NCI-H460 (cell line): ENCODE measurements around the gene TMEM62. TPM values are rescaled to one million over a fixed set of nuclear protein-coding genes. Genes with fewer than 3 reads are reported as not detected.
A peak's percentile ranks its signal among the peaks of the same experiment; 100 is the strongest.
"Not testable (repeated sequence)": the region's sequence is repeated elsewhere in the genome, so short reads cannot be mapped to it uniquely, and the experiment has no call there.

ENCODE experiments used
- DNase-seq: peaks from one replicate; pipeline ENCODE4 v3.0.0-alpha.2; 2016; ENCODE audit warnings: low read depth; ENCODE audit errors: extremely low read depth
- total RNA-seq: library from RNA; depleted of rRNA; stranded (reverse); fragments of >200 nt; shearing (Covaris generic); gene quantifications from 2 replicates; pipeline ENCODE4 v1.2.3, GENCODE V29; 2014

The TMEM62 gene
- total RNA-seq, 1 experiment from 2014 or later: 20.1 TPM

GRCh38 chr15:43207024-43207423, 73.6 kb downstream of the TMEM62 start:
- DNase-seq: no peak

- no peak for DNase-seq
Measured at GRCh38 chr15:43208052-43209002, 74.9 kb downstream of the TMEM62 start.

DNA sequence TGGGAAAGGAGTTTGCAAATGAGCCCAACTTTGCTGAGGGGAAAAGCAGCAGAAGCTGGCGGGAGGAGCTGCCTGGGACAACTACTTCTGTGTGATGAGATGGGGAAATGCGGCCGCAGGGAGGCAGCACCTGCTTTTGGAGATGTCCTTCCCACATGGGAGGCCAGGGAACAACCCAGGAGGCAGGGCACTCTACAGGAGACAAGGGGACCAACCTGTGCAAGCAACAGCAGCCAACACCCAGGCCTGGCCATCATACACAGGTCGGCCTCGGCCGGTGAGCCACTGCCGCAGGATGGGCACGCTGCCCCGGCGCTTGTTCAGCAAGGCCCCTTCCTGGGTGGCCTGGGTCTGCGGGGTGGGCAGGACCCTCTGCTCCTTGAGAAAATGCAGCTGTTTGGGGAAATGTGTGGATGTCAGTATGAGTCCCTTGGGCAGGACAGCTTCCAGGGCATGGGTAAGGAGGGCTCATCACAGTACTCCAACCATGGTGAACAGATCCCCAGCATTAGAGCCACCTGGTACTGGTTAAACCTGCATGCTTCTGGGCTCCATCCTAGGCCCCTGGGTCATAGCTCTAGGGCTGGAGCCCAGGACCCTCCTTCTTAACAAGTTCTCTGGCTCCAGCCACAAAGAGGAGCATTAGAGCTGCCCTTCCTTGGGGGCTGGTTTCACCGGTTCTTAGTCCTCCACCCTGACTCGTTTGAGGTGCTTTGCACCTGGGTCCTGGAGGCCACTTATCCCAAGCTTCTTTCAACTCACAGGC, 75.9 kb downstream of the TMEM62 start:
- DNase-seq: no peak

DNA sequence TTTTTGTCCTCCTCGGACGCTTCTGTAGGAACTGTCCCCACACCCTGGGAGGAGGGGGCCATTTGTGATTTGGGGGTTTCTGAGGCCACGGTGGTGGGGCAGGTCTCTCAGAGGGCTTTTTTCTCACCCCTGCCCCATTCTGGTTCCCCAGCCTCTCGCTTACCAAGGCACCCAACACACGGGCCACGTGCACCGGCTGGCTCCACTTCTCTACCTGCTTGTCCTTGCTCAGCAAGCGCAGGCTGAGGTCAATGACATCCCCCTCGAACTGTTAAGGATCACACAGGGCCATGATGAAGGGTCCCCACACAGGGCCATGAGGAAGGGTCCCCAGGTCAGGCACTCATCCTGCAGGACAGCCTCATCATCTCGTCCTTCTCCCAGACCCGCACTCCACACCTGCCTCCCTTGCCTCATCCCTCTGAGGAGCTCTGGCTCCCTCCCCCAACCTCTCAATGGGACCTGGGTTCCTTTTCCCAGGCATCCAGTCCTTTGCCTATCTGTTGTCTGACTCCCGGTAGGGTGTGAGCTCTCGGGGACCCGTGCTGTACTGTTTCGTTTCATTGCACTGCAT, 76.9 kb downstream of the TMEM62 start:
- DNase-seq: no peak

- no peak for DNase-seq
Measured at GRCh38 chr15:43210807-43211206, 77.4 kb downstream of the TMEM62 start.

- no peak for DNase-seq
Measured at GRCh38 chr15:43211224-43211735, 77.9 kb downstream of the TMEM62 start.

GRCh38 chr15:43212299-43212698, 78.9 kb downstream of the TMEM62 start:
- no peak for DNase-seq

GRCh38 chr15:43212951-43213350, 79.6 kb downstream of the TMEM62 start:
- no peak for DNase-seq

DNA sequence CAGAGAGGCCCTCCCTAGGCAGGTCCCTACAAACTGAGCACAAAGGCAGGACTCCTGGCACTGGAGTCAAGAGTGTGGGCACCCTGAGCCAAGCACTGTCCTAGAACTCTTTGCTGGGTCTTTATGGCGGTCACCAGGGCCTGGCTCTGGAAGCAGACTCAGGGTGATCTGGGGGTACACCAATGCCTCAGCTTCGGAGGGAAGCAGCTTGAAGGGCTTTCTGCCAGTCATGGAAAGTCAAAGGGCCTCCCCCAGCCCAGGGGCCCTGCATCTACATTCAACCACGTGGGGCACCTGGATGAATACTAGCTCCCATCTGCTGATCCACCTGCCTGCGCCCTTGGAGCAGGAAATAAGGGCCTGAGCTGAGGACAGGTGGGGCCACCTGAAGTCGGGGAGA, 80.1 kb downstream of the TMEM62 start:
- no peak for DNase-seq

GRCh38 chr15:43214169-43214568, 80.8 kb downstream of the TMEM62 start:
- no peak for DNase-seq

DNA sequence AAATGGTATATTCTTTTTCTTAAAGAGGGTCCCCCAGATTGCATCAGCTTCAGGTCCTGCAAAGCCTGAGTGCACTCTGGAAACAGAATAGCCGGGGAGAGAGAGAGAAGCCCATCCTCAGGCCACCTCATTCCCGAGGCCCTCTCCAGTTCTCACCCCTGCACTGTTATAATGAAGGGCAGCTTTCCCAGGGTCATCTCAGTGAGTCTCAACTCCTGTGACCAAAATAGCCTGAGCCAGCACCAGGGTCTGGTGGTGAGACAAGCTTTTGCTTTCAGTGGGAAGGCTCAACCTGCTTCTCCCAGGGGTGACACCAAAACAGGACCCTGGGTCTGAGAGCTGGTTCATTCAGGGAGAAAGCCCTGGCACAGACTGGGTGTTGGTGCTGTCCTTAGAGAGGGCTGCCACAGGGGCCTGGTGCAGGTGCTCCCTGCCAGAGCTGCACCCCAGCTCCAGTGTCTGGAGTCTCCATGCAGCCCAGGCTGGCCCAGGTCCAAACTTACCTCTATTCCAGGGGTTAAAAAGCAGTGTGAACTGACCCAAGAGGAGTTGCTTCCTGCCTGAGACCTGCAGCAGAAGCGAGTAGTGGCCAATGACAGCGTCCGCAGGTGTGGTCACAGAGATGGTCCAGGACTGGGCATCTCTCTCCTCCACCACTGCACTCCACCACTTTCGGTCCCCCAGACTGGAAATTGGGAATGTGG, 81.4 kb downstream of the TMEM62 start:
- DNase-seq: no peak

DNA sequence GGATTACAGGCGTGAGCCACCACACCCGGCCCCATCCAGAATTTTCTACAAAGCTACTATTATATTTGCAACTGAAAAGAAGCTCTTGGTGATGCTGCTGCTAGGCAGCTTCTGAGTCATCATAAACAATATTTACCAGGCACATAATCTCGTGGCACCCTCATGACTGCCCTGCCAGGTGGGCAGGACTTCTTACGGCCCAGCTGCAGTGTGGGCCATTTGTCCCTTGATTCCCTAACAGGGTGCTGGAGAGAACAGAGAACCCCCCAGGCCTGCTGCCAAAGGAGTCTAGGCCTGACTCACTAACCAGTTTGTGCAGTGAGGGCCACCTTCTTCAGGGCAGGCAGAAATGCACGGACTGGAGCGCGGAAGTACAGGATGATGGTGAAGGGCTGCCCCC, 82.6 kb downstream of the TMEM62 start:
- no peak for DNase-seq

- DNase-seq: no peak
Measured at GRCh38 chr15:43218908-43219706, 85.7 kb downstream of the TMEM62 start.

DNA sequence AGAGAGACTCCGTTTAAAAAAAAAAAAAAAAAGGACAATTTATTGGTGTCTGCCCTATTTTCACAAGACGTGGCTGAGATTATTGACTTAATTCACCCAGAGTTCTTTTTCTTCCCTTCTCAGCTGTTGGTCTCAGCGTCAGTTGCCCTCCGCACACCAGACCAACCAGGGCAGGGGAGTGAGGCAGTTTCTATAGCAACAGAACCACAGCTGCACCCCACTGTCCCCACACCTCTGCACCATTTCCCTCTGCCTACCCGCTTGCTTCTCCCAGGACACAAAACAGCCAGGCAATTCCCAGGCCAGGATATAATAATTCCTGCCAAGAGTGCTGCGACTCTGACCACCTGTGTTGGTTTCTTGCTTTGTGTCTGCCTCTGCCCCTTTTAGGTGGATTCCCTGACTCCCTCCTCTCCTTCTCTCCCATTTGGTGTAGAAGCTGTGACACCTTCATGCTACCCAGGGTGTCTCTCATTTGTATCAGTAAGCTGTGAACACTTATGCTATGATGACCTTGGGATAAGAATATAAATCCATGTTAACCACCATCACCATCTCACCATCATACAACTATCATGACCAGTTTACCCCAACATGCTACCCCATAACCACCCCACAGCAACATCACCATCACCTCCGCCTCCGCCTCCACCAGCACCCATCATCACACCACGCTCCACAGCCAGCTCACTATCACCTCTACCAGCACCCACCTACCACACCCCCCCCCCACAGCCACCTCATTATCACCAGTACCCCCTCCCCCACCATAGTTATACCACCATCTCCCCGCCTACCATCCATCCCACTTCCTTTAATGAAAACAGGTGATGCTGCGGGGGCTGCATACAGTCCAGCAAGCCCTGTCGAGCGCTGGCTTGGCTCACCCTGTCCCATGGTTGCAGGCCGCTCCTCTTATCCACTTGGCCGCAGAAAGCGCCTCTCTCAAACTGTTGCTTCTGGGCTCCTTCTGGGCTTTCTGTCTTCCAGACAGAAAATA, 86.8 kb downstream of the TMEM62 start:
- no peak for DNase-seq

GRCh38 chr15:43220991-43221403, 87.6 kb downstream of the TMEM62 start, which contains the start of gene EPB42:
EPB42 (minus strand) TSS chr15:43221018; CDS start chr15:43220825, 193 bp downstream.
- no peak for DNase-seq

GRCh38 chr15:43221422-43221821, 88.0 kb downstream of the TMEM62 start:
- no peak for DNase-seq

DNA sequence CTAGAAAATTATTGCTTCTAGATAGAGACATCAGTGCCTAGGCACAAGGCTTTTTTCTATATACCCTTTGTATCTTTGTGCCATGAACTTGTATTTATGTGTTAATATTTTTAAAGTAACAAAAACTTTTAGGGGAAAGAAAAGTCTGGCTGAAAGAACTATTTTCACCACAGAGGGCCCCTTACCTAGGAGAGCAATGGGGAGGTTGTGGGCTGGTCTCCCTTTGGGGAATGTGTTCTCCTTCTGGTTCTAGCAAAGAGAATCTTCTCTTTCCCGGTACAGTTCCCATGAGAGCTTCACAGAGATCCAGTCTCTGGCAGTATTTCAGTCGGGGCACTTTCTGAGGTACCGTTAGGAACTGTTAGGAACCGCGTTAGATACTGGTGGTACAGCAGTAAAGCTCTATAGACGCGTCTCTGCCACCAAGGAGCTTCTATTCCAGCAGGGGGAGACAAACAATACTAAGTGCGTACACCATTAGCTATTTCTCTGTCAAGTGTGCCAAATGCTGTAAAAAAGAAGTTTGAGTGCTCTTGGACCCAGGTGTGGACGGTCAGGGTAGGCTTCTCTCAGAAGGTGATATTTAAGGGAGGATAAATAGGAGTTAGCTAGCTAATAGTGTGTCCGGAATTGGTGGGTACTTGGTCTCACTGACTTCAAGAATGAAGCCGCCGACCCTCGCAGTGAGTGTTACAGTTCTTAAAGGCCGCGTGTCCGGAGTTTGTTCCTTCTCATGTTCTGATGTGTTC, 92.0 kb downstream of the TMEM62 start:
- DNase-seq: peak; percentile 53

GRCh38 chr15:43225950-43226255, 92.5 kb downstream of the TMEM62 start:
- DNase-seq: not testable (repeated sequence)
